Adrenal gland (tissue), 12 donors: ENCODE results near the gene IL20. TPM values are rescaled to one million over a fixed set of nuclear protein-coding genes. Genes with fewer than 3 reads are reported as not detected.

Source experiments
- DNase-seq, 7 donors: peaks; one replicate each; pipeline ENCODE4 v3.0.0-alpha.2; 2019 to 2020
- H3K27ac ChIP-seq, 5 donors: fragments of 200-600 bp; sonication (generic) in 4 of 5; 1 replicate in 3 of 5; 2 replicates in 2 of 5; pipeline versions ENCODE4 v1.5.1 to v1.8.0; 2016 to 2020; ENCODE audit warnings: mild to moderate bottlenecking in 1 of 5
- H3K27me3 ChIP-seq: fragments of 200-600 bp; 2 replicates; pipeline ENCODE4 v1.8.0; 2021
- H3K36me3 ChIP-seq, 2 donors: fragments of 200-600 bp; replicated peaks in 1 of 2; 1 replicate in 1 of 2; 2 replicates in 1 of 2; pipeline versions ENCODE4 v1.5.1 to v1.8.0; 2018 to 2022
- H3K4me1 ChIP-seq, 2 donors: fragments of 200-600 bp; replicated peaks in 1 of 2; 1 replicate in 1 of 2; 2 replicates in 1 of 2; pipeline versions ENCODE4 v1.5.1 to v1.8.0; 2018 to 2021
- H3K4me3 ChIP-seq, 4 donors: fragments of 200-600 bp; sonication (generic) in 3 of 4; one replicate each; pipeline ENCODE4 v1.5.1; 2016 to 2018
- H3K9me3 ChIP-seq, 3 donors: fragments of 200-600 bp; sonication (generic) in 1 of 3; replicated peaks in 1 of 3; 1 replicate in 2 of 3; 2 replicates in 1 of 3; pipeline versions ENCODE4 v1.5.1 to v1.8.0; 2016 to 2021
- POLR2A ChIP-seq, 2 donors: fragments of 450-650 bp; IDR thresholded peaks; one replicate each; pipeline ENCODE4 v1.6.1; 2017; ENCODE audit warnings: antibody characterized with exemption in 2 of 2, mild to moderate bottlenecking in 2 of 2, moderate library complexity in 1 of 2
- WGBS, 4 donors: extraction: QIAGEN DNeasy Blood & Tissue Kit in 2 of 4; methylation state at CpG; one replicate each; pipeline versions ENCODE4 v1.1.5 to v1.1.7; 2013 to 2017; 5-methylcytosine and 5-hydroxymethylcytosine counted together
- intact Hi-C, 2 donors: fragments of 100-400 bp; cut with DNase I; formaldehyde crosslinking; loops; one replicate each; pipeline versions ENCODE4 v1.14.1 to v1.15.0; 2022 to 2023
- polyA plus RNA-seq, 3 donors: library from polyadenylated mRNA; stranded (reverse); fragments of 200-250 nt in 2 of 3; fragments of 350-450 nt in 1 of 3; fragmentation: Illumina TruSeq in 1 of 3; extraction: RNeasy Lipid Tissue Mini Kit (QIAGEN cat#74804) in 1 of 3; gene quantifications; one replicate each; pipeline ENCODE4 v1.2.3, GENCODE V29; 2013 to 2014
- total RNA-seq, 9 donors: library from RNA; depleted of rRNA in 4 of 9; stranded (reverse); fragments of >200 nt in 4 of 9; fragments of 120-200 nt in 1 of 9; fragmentation: NEBNext Ultra II Directional in 1 of 9; extraction: Animal tissue kit (Norgen Biotek cat#: 25700) in 1 of 9; gene quantifications; one replicate each; pipeline versions ENCODE4 v1.1.0 to v1.2.4, GENCODE V29; 2013 to 2023
- TF ChIP-seq, protein P1 (sequence below), 6 experiments: fragments of 450-650 bp in 4 of 6; fragments of 200-600 bp in 2 of 6; sonication (generic) in 1 of 6; IDR thresholded peaks; 1 replicate in 5 of 6; 2 replicates in 1 of 6; pipeline versions ENCODE4 v1.5.1 to v1.8.0; 2016 to 2021; ENCODE audit warnings: antibody characterized with exemption in 6 of 6, mild to moderate bottlenecking in 2 of 6, moderate library complexity in 1 of 6
- donor health status: healthy with polysubstance abuse.
- donor health status: Bipolar disorder and iron deficiency.
- donor health status: DM: yes; HTN: yes; CAD: no.
- donor health status: DM: no; HTN: no; CAD: no.
- donor health status: DM: no; HTN: no; CAD: no.
- donor health status: DM: yes; HTN: yes; CAD: no.

IL20 gene
- total and polyA plus RNA-seq, 12 donors, result 0.13 to 0.53 (median 0.41) TPM; not detected in 9

- Histone ChIP-seq H3K27ac (no peak overlapping the region), H3K36me3 (no peaks in the 10 kb centered on the region), H3K4me3 (no peak overlapping the region), H3K9me3 (no peaks in the 10 kb centered on the region), H3K27me3 (peaks cover 12% of the 10 kb centered on the region), H3K4me1 (peaks cover 0 to 5% of the 10 kb centered on the region in 2 donors)
- intact Hi-C loops, result no loop called here
- no peak for DNase-seq
- TF ChIP-seq, protein P1, sequence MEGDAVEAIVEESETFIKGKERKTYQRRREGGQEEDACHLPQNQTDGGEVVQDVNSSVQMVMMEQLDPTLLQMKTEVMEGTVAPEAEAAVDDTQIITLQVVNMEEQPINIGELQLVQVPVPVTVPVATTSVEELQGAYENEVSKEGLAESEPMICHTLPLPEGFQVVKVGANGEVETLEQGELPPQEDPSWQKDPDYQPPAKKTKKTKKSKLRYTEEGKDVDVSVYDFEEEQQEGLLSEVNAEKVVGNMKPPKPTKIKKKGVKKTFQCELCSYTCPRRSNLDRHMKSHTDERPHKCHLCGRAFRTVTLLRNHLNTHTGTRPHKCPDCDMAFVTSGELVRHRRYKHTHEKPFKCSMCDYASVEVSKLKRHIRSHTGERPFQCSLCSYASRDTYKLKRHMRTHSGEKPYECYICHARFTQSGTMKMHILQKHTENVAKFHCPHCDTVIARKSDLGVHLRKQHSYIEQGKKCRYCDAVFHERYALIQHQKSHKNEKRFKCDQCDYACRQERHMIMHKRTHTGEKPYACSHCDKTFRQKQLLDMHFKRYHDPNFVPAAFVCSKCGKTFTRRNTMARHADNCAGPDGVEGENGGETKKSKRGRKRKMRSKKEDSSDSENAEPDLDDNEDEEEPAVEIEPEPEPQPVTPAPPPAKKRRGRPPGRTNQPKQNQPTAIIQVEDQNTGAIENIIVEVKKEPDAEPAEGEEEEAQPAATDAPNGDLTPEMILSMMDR (IDR thresholded peaks at IDR 0.05), result no peak
- TF ChIP-seq POLR2A (IDR thresholded peaks at IDR 0.05), result no peak
- 66 to 70% (median 69%) methylated on average over 4 of the region's 4 CpGs for WGBS, 4 donors
These were observed 22.3 kb downstream of the IL20 start for GRCh38 chr1:206887701-206888100.

DNA sequence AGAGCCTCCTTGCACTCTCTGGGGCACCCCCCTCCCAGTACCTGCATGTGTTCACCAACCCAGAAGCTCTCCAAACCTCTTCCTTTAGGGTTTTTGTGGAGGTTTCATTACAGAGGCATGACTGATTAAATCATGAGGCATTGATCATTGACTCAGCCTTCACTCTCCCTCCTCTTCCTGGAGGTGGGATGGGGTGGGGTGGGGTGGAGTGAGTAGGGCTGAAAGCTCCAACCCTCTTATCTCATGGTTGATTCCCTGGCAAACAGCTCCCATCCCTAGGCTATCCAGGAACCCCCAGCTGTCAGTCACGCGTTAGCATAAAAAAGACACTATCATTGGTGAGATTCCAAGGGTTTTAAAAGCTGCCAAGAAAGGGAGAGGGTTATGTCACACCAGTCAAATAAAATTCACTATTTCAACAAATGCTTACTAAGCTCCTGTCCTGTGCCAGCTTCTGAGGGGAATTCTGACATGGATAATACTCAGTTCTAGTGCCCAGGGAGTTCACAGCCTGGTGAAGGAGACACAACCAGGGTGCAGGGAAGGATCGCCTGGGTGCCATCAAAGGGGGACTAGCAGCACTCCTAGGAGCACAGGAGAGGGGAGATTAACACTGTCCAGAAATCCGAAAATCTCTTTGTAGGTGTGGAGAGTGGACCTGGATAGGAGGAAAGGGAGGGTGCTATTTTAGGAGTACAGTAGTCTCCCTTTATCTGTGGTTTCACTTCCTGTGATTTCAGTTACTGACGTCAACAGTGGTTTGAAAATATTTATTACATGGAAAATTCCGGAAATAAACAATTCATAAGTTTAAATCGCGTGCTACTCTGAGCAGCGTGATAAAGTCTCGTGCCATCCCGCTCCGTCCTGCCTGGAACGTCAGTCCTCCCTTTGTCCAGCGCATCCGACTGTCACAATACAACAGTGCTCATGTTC lies 25.0 kb downstream of the IL20 start:
- Histone ChIP-seq H3K27ac (peak overlapping the region in 1 of 5 donors; percentile 78), H3K27me3 (peaks cover 12% of the 10 kb centered on the region), H3K4me1 (peaks cover 0 to 5% of the 10 kb centered on the region in 2 donors), H3K4me3 (peak overlapping the region in 1 of 4 donors; percentile 10), H3K9me3 (no peaks in the 10 kb centered on the region), H3K36me3 (no peaks in the 10 kb centered on the region)
- TF ChIP-seq, protein P1 (IDR thresholded peaks at IDR 0.05), result no peak
- no peak for TF ChIP-seq POLR2A (IDR thresholded peaks at IDR 0.05)
- intact Hi-C loops, result no loop called here
- peak in 6 of 7 donors; percentile 35 to 67 (median 48) for DNase-seq
- WGBS, 4 donors, result 49 to 58% (median 52%) methylated on average over 15 of the region's 15 CpGs

GRCh38 chr1:206891412-206891811 lies 26.0 kb downstream of the IL20 start:
- no peak overlapping the region for H3K27ac ChIP-seq
- intact Hi-C loops, result no loop called here
- WGBS, 4 donors, result 58 to 80% (median 69%) methylated on average over 1 of the region's 1 CpG
- H3K4me1 ChIP-seq, result peaks cover 0 to 5% of the 10 kb centered on the region in 2 donors
- H3K36me3 ChIP-seq, result no peaks in the 10 kb centered on the region
- H3K4me3 ChIP-seq, result no peak overlapping the region
- no peak for DNase-seq
- no peaks in the 10 kb centered on the region for H3K9me3 ChIP-seq
- no peak for TF ChIP-seq POLR2A (IDR thresholded peaks at IDR 0.05)
- TF ChIP-seq, protein P1 (IDR thresholded peaks at IDR 0.05), result no peak
- H3K27me3 ChIP-seq, result peaks cover 12% of the 10 kb centered on the region

GRCh38 chr1:206892351-206892984 lies 27.0 kb downstream of the IL20 start:
- Histone ChIP-seq H3K9me3 (no peaks in the 10 kb centered on the region), H3K27ac (peak overlapping the region in 1 of 5 donors; percentile 12), H3K4me3 (no peak overlapping the region), H3K36me3 (no peaks in the 10 kb centered on the region), H3K27me3 (peaks cover 12% of the 10 kb centered on the region), H3K4me1 (peaks cover 0 to 5% of the 10 kb centered on the region in 2 donors)
- intact Hi-C loops, result no loop called here
- no peak for TF ChIP-seq POLR2A (IDR thresholded peaks at IDR 0.05)
- TF ChIP-seq, protein P1 (IDR thresholded peaks at IDR 0.05), result no peak
- WGBS, 4 donors, result 73 to 83% (median 74%) methylated on average over 3 of the region's 3 CpGs
- DNase-seq, result no peak
